Measurements from ENCODE around the gene HEPN1. TPM values are rescaled to one million over a fixed set of nuclear protein-coding genes. Genes with fewer than 3 reads are reported as not detected.

Gene HEPN1
- total RNA-seq, 1 donor from 2014 or later: not detected

GRCh38 chr11:124944565-124944964 is 25.5 kb downstream of the HEPN1 start:
- Mint-ChIP-seq H3K4me1 (ENCODE audit: low read depth) (peaks cover 5% of the 10 kb centered on the region), H3K36me3 (ENCODE audit: insufficient read depth) (no peaks in the 10 kb centered on the region), H3K27me3 (peaks cover 16% of the 10 kb centered on the region), H3K4me3 (ENCODE audit: low read depth) (no peak overlapping the region), H3K9me3 (ENCODE audit: low read depth) (peaks cover 7% of the 10 kb centered on the region), H3K27ac (no peak overlapping the region)
- no peak for TF ChIP-seq CTCF (IDR thresholded peaks at IDR 0.05; ENCODE audit: unreplicated experiment)
- DNase-seq (ENCODE audit: low spot score, unreplicated experiment): no peak

GRCh38 chr11:124945826-124946225 is 26.8 kb downstream of the HEPN1 start:
- no peak for TF ChIP-seq CTCF (IDR thresholded peaks at IDR 0.05; ENCODE audit: unreplicated experiment)
- peaks cover 7% of the 10 kb centered on the region for H3K9me3 Mint-ChIP-seq (ENCODE audit: low read depth)
- DNase-seq (ENCODE audit: low spot score, unreplicated experiment): no peak
- H3K4me1 Mint-ChIP-seq (ENCODE audit: low read depth): peaks cover 5% of the 10 kb centered on the region
- no peak overlapping the region for H3K27ac Mint-ChIP-seq
- H3K36me3 Mint-ChIP-seq (ENCODE audit: insufficient read depth): no peaks in the 10 kb centered on the region
- H3K27me3 Mint-ChIP-seq: peaks cover 16% of the 10 kb centered on the region
- H3K4me3 Mint-ChIP-seq (ENCODE audit: low read depth): no peak overlapping the region

- H3K9me3 Mint-ChIP-seq (ENCODE audit: low read depth): peaks cover 7% of the 10 kb centered on the region
These were observed 27.7 kb downstream of the HEPN1 start for GRCh38 chr11:124946735-124947141.

GRCh38 chr11:124950601-124951330 is 31.7 kb downstream of the HEPN1 start:
- no peak overlapping the region for H3K27ac Mint-ChIP-seq
- no peak for TF ChIP-seq CTCF (IDR thresholded peaks at IDR 0.05; ENCODE audit: unreplicated experiment)
- H3K9me3 Mint-ChIP-seq (ENCODE audit: low read depth): peaks cover 7% of the 10 kb centered on the region
- no peak overlapping the region for H3K4me3 Mint-ChIP-seq (ENCODE audit: low read depth)
- no peaks in the 10 kb centered on the region for H3K36me3 Mint-ChIP-seq (ENCODE audit: insufficient read depth)
- no peaks in the 10 kb centered on the region for H3K4me1 Mint-ChIP-seq (ENCODE audit: low read depth)
- no peak for DNase-seq (ENCODE audit: low spot score, unreplicated experiment)
- H3K27me3 Mint-ChIP-seq: peaks cover 16% of the 10 kb centered on the region

More at GRCh38 chr11:124946735-124947141, 27.7 kb downstream of the HEPN1 start:
- peaks cover 5% of the 10 kb centered on the region for H3K4me1 Mint-ChIP-seq (ENCODE audit: low read depth)
- no peaks in the 10 kb centered on the region for H3K36me3 Mint-ChIP-seq (ENCODE audit: insufficient read depth)
- peaks cover 16% of the 10 kb centered on the region for H3K27me3 Mint-ChIP-seq
- TF ChIP-seq CTCF (IDR thresholded peaks at IDR 0.05; ENCODE audit: unreplicated experiment): no peak
- no peak overlapping the region for H3K4me3 Mint-ChIP-seq (ENCODE audit: low read depth)
- H3K27ac Mint-ChIP-seq: no peak overlapping the region
- DNase-seq (ENCODE audit: low spot score, unreplicated experiment): no peak

- no peak overlapping the region for H3K27ac Mint-ChIP-seq
- peaks cover 14% of the 10 kb centered on the region for H3K27me3 Mint-ChIP-seq
These were observed 32.3 kb downstream of the HEPN1 start for GRCh38 chr11:124951341-124951740.

More at GRCh38 chr11:124951341-124951740, 32.3 kb downstream of the HEPN1 start:
- H3K36me3 Mint-ChIP-seq (ENCODE audit: insufficient read depth): no peaks in the 10 kb centered on the region
- H3K4me3 Mint-ChIP-seq (ENCODE audit: low read depth): no peak overlapping the region
- TF ChIP-seq CTCF (IDR thresholded peaks at IDR 0.05; ENCODE audit: unreplicated experiment): no peak
- H3K9me3 Mint-ChIP-seq (ENCODE audit: low read depth): peaks cover 7% of the 10 kb centered on the region
- DNase-seq (ENCODE audit: low spot score, unreplicated experiment): no peak
- H3K4me1 Mint-ChIP-seq (ENCODE audit: low read depth): no peaks in the 10 kb centered on the region
